Measurements from ENCODE around the gene NOTCH1.

Gene NOTCH1

DNA sequence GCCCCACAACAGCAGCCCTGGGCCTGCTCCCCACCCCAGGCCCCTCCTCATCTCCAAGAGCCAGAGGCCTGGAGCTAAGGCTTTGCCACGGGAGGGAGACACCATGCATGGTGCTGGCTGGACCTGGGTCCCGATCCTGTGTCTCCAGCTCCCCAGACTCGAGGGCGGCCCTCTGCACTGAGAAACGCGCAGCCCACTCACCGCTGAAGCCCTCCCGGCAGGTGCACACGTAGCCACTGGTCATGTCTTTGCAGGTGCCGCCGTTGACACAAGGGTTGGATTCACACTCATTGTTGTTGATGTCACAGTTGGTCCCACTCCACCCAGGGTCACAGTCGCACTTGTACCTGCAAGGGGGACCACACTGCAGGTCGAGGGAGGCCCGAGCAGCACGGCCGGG lies 32.7 kb downstream of the NOTCH1 start:
- no peak for DNase-seq

DNA sequence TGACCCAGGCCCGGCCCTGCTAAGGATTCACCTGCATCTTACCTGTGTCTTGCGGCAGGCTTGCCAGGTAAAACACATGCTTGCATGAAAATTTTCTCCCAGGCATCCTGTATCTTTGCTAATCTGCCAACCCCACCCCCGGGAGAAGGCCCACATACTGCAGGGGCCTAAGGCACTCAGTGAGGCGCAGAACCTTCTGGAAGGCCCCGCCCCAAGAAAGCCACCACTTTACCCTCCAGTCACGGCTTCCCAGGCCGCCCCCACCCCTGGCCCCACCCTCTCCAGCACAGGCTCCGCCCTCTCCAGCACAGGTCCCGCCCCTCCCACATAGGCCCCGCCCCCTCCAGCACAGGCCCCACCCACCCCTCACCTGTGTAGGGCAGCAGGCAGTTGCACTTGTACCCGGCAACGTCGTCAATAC lies 33.2 kb downstream of the NOTCH1 start:
- DNase-seq = no peak

DNA sequence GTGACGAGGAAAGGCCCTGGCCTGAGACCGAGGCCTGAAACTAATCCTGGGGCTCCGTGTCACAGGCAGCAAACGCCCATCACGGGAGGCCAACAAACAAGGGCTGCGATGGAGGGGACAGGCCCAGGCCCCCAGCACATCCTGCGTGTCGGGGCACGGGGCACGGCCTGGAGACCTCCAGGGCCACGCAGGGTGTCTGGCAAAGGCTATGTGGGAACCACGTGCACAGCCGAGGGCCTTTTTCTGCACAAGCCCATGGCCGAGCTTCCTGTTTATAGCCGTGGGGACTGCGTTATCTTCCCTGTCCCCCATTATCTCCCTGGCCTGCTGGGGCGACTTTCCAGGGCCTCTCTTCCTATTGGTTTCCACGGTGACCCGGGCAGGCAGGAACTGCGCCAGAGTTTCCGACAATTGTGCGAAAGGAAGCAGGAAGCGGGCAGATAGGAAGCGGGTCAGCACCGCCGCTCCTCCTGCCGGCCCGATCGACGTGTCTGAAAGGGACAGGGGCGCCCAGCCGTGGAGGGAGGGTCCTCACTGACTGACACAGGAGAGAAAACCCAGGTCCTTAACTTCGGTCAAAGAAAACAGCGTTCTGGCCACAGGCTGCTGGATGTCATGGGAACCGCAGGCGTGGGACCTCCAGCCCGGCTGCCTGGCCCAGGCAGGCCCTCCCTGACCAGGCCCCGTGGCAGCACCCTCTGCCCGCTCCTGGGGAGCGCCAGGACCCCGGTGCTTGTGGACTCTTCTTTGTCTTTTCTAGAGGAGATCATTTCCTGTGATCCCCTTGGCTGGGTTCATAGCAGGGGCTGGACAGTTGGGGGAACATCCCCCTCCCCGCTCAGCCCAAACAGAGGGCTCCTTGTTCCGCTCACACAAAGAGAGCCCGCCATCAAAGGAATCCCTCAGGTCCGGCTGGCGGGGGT lies 33.9 kb downstream of the NOTCH1 start:
- no peak for DNase-seq

DNA sequence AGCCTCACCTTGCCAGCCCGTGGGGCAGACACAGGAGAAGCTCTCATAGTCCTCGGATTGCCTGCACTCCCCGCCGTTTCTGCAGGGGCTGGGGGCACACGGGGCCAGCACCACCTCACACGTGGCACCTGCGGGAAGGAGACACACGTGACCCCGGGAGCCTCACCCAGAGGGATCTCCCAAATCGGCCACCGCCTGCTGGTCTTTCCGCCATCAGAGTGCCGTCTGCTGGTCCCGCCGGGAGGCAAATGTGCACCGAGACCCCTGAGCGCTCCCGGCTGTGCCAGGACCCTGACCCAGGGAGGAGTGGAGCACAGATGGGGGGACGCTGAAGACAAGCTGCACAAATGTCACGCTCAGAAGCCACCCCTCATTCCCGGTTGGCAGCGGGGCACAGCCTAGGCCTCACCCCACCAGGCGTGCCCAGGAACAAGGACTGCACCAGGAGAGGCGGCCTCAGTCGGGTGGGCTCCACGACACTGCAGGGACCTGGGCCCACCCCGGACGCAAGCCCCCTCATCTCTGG lies 34.6 kb downstream of the NOTCH1 start:
- DNase-seq = no peak

DNA sequence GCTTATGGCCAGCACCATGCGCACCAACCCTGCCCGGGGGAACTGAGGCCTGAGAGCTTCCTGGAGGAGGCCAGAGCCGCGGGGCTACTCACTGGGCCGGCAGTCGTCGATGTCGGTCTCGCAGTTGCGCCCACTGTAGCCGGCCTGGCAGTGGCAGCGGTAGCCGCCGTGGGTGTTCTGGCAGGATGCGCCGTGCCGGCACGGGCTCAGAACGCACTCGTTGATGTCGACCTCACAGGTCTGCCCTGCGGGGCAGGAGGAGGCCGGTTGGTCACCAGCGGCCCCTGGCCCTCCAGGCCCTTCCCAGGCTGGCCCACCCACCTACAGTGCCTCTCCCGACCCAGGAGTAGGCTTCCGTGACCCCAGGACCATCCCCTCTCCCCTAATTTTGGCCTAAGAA lies 35.3 kb downstream of the NOTCH1 start:
- no peak for DNase-seq

DNA sequence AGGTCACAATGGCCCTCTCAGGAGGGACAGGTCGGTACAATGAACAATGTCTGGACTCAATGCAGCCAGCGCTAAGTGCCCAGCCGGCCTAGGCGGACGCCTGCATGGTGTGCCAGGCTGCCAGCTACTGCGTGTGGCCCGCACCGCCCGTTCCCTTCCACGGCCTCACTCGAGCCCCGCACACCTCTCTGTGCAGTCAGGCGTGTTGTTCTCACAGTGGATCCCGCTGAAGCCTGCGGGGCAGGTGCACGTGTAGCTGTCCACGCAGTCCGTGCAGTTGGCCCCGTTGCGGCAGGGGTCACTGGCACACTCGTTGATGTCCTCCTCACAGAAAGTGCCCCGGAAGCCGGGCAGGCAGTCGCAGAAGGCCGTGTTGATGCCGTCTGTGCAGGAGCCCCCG lies 36.3 kb downstream of the NOTCH1 start:
- no peak for DNase-seq

DNA sequence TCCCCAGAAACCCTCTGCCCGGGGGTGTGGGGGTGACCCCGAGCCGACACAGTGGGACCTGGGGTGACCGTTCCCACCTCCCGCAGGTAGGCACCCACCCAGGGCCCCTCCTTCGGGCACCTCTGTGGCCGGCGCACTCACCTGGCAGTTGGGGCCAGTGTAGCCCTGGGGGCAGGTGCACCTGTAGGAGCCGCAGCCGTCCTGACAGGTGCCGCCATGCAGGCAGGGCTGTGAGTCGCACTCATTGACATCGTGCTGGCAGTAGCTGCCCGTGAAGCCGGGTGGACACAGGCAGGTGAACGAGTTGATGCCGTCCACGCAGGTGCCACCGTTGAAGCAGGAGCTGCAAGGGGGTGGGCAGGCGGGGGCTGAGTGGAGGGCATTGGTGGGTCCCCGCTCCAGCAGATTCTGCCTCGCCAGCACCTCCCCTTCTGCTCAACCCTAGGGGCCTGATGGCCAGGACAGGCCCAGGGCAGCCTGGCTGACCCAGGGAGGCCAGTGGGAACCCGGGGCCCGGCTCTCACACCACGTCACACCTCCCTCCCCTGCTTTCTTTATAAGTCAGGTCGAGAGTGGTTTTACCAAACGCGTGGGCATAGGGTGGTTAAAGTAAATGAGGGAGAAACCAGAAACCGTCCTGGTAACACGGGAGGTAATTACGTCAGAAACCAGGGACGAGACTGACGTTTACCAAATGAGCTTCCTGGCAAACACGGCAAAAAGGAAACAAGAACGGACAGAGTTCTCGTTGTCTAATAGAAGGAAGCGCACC lies 36.9 kb downstream of the NOTCH1 start:
- no peak for DNase-seq

DNA sequence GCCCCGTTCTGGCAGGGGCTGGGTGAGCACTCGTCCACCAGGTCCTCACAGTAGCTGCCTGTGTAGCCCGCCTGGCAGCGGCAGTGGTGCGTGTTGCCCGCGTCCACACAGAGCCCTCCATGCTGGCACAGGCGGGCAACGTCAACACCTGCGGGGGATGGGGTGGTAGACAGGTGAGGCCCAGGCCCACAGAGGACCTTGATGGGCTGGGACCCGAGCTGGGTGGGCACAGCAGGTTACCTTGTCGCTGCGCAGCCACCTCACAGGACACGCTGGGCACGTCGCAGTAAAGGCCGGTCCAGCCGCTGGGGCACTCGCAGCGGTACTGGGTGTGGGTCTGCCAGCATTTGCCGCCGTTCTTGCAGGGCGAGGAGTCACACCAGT lies 37.9 kb downstream of the NOTCH1 start:
- no peak for DNase-seq

DNA sequence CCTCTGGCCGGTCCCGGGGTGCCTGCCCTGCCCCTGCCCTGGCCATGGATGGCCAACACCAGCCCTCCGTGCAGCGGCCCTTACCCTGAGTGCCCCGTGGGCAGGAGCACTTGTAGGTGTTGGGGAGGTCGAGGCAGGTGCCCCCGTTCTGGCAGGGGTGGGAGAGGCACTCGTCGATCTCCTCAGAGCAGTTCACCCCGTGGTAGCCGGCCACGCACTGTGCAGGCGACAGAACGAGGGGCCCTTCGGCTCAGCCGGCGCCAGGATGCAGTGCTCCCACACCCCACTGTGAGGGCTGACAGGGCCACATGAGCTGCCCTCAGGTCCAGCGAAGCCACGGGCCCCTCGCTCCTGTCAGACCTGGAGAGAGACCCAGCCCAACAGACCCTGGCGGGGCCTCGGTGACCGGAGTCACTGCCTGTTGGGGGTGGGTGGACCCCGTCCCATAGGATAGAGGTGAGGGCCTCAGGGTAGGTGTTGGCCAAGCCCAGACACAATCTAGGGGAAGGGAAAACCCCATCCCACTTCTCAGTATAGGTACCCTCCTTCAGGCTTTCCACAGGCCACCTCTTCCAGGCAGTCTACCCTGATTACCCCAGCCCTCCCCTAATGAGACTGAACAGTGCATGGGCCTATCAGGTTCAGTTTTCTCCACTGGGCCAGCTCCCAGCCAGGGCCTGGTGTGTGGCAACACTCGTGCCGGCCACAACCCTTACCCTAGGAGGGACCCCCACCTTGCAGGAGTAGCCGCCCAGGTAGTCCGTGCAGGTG lies 38.4 kb downstream of the NOTCH1 start:
- DNase-seq = no peak

DNA sequence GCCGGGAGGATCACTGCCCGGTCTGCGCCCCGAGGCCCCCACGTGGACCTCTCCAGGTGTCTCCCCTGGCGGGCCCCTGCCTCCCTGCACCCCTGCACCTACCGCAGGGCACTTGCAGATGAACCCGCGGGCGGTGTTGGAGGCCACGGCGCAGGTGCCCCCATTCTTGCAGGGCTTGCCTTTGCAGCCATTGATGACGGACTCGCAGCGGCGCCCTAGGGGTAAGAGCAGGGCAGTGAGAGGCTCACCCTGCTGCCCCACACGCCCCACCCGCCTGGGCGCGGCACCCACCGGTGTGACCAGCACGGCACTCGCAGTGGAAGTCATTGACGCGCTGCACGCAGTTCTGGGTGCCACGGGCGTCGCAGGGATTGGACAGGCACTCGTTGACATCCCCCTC lies 39.4 kb downstream of the NOTCH1 start:
- DNase-seq = no peak

DNA sequence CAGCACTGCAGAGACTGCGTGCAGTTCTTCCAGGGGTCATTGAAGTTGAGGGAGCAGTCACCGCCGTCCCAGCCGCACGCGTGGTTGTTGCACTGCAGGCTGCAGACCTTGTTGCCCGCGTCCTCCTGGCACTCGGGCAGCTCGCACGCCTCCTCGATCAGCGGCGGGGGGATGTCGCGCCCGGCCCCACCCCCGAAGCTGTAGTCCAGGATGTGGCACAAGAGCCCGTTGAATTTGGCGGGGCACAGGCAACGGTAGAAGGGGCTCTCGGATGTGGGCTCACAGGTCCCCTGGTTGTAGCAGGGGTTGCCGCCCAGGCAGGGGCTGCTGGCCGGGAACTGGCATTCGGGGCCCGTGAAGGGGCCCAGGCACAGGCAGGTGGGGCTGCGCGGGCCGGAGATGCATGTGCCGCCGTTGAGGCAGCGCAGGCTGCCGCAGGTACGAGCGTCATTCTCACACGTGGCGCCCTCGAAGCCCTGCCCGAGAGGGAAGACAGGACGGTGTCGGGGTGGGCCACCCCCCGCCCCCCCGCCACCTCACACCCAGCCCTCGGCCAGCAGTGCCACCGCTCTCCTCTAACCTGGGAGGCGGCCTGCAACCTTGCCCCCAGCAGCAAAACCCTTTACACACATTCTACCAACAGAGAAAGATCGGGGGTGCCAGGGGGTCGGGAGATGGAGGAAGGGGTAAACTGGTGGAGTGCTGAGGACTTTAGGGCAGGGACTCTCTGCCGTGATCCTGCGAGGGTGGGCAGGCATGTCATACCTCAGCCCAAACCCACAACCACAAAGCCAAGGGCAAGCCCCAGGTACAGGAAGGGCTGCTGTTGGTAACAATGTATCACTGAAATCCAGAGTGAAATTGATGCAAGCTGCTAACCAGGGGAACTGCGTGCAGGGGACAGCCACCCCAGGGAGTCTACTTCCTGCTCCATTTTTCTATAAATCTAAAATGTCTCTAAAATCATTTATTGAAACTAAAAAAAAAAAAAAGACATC lies 40.1 kb downstream of the NOTCH1 start:
- no peak for DNase-seq

DNA sequence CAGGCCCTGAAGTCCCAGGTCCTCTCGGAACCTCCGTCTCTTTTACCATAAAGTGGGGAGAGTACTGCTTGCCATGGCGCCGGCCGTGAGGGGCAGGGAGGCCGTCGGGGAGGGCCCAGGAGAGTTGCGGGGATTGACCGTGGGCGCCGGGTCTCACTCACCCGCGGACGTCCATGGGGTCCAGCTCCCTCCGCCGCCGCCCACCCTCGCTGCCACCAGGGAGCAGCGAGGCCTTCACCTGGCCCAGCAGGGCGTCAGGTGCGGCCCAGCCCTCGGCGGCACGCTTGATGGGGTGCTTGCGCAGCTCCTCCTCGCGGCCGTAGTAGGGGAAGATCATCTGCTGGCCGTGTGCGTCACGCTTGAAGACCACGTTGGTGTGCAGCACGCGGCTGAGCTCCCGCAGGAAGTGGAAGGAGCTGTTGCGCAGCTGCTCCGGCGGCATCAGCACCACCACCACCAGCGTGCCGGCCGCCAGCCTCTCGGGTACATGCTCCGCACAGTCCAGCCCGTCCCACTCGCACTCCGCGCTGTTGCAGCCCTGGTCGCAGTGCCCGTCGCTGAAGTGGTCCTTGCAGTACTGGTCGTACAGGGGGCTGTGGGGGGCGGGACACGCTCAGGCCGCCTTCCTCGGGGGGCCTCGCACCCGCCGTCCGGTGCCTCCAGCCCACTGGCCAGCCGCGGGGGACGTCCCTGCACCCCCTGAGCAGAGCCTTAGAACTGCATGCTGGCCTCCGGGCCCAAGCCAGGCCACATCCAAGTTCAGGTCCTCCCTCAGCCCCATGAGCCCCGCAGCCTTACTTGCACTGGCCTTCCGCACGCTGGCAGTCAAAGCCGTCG lies 41.1 kb downstream of the NOTCH1 start:
- no peak for DNase-seq

DNA sequence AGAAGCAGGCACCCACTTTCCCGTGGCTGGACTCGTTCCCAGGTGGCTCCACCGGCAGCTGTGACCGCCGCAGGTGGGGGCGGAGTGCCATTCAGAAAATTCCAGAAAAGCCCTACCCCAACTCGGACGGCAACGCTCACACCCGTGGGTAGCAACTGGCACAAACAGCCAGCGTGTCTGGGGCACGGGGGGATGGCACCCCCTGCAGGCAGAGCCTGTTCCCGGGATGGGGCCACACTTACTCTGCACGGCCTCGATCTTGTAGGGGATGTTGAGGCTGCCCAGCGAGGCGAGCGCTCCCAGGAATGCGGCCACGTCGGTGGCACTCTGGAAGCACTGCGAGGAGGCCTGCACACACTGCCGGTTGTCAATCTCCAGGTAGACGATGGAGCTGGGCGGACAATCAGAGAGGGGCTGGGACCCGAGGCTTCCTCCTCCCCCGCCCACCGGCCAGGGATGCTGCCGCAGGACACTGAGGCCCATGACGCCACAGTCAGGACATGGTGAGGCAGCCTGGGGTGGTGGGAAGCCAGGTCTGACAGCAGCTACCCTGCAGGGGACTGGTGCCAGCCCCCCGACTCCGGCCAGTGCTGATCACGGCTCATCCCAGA lies 42.8 kb downstream of the NOTCH1 start:
- DNase-seq = no peak

DNA sequence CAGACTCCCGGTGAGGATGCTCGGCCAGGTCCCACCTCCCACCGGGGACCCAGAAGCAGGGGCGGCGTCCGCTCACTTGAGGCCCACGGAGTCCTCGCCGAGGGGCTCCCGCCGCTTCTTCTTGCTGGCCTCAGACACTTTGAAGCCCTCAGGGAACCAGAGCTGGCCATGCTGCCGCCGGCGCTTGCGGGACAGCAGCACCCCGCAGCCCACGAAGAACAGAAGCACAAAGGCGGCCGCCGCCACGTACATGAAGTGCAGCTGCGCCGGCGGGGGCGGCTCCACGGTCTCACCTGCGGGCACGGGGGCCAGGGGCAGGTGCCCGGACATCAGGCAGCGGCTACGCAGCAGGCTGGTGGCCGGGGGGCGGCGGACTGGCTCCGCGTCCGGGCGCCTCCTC lies 43.7 kb downstream of the NOTCH1 start:
- no peak for DNase-seq

DNA sequence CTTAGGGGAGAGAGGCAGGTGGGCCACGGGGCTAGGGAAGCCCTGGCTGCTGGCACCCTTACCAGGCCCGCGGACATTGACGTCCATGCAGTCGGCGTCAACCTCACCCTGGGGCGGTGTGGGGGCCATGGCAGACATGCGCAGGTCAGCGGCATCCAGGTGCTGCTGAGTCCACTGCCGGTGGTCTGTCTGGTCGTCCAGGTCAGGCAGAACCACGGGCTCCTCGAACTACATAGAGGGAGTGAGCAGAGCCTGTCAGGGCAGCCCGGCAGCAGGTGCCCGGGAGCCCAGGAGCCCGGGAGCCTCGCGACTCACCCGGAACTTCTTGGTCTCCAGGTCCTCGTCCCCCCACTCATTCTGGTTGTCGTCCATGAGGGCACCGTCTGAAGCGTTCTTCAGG lies 44.2 kb downstream of the NOTCH1 start:
- DNase-seq = no peak

DNA sequence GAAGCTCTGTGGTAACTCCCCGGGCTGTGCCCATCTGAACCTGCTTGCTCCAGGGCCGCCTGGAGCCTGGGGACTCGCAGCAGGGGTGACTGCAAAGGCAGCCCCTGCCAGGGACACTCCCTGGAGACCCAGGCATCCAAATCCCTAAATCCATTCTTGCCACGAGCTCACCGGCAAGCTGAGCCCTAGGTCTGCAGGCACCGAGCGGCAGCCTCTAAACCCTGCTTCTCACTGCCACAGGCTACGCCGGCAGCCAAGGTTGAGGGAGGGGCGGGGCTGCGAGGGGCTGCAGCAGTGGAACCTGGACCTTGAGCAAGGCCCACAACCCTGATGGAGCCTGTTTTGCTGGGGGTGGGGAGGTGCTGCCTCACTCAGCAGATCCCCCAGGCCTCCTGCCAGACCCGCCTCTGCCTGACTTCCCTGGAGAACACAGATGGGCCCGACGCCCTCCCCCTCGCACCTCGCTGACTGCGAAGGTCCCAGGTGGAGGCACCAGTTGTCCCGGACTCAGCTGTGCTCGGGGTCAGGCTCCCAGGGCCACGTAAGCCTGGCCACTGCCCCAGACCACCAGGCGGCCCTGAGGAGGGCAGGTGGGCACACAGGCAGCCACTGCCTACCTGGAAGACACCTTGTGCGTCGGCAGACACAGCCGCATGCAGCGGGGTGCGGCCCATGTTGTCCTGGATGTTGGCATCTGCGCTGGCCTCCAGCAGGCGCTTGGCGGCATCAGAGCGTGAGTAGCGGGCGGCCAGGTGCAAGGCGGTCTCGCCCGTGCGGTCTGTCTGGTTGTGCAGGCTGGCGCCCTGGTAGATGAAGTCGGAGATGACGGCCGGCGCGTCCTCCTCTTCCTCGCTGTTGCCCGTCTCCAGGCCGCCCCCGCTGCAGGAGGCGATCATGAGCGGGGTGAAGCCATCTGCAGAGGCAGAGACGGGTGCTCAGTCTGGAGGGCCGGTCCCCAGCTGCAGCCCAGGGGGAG lies 45.6 kb downstream of the NOTCH1 start:
- no peak for DNase-seq

DNA sequence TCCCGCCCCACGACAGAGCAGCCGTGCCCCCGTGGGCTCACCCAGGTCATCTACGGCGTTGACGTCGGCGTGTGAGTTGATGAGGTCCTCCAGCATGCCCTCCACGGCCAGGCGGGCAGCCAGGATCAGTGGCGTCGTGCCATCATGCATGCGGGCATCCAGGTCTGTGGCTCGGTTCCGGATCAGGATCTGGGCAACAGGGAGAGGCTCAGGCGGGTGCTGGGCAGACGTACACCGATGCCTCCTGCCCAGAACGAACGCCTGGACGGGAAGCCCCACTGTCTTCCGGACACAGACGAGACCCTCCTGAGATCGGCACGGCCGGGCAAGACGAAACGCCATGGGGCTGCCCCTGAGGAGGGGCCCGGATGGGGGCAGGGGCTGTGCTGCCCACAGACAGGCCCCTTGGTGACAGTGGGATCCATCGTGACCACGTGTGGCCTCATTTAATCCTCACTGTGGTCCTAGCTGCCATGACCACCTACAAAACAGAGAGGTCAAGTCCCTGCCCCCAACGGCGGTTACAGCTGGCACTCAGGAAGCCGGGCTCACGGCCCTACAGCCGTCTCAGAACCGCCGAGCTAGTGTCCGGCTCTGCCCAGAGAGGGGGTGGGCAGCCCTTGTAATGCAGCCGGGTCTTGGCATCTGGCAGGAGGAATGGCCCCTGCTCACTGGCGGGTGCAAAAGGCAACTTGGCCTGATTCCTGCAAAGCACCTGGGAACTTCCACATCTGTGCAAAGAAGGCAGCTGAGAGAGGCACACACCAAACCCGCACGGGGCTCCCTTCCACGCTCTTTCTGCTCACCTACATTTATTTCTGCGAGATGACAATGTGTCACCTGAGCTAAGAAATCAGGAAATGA lies 46.5 kb downstream of the NOTCH1 start:
- no peak for DNase-seq
